Muscle of back (tissue), 13 donors: ENCODE data around the gene INO80. TPM values are rescaled to one million over a fixed set of nuclear protein-coding genes. Genes with fewer than 3 reads are reported as not detected.
"Not testable (repeated sequence)": the region's sequence is repeated elsewhere in the genome, so short reads cannot be mapped to it uniquely, and the experiment has no call there.

ENCODE experiments used
- DNase-seq, 3 donors: peaks; one replicate each; pipeline versions ENCODE4 v3.0.0 to v3.0.0-alpha.2; 2013
- long read RNA-seq, 9 donors: transcript quantifications; one replicate each; lab custom pipeline, GENCODE V29; 2026
- polyA plus RNA-seq, 10 donors: library from polyadenylated mRNA; unstranded; fragments of 120-200 nt; gene quantifications; one replicate each; pipeline ENCODE4 v1.2.1, GENCODE V29; 2013; ENCODE audit not compliant: insufficient read length in 10 of 10

Gene INO80, protein sequence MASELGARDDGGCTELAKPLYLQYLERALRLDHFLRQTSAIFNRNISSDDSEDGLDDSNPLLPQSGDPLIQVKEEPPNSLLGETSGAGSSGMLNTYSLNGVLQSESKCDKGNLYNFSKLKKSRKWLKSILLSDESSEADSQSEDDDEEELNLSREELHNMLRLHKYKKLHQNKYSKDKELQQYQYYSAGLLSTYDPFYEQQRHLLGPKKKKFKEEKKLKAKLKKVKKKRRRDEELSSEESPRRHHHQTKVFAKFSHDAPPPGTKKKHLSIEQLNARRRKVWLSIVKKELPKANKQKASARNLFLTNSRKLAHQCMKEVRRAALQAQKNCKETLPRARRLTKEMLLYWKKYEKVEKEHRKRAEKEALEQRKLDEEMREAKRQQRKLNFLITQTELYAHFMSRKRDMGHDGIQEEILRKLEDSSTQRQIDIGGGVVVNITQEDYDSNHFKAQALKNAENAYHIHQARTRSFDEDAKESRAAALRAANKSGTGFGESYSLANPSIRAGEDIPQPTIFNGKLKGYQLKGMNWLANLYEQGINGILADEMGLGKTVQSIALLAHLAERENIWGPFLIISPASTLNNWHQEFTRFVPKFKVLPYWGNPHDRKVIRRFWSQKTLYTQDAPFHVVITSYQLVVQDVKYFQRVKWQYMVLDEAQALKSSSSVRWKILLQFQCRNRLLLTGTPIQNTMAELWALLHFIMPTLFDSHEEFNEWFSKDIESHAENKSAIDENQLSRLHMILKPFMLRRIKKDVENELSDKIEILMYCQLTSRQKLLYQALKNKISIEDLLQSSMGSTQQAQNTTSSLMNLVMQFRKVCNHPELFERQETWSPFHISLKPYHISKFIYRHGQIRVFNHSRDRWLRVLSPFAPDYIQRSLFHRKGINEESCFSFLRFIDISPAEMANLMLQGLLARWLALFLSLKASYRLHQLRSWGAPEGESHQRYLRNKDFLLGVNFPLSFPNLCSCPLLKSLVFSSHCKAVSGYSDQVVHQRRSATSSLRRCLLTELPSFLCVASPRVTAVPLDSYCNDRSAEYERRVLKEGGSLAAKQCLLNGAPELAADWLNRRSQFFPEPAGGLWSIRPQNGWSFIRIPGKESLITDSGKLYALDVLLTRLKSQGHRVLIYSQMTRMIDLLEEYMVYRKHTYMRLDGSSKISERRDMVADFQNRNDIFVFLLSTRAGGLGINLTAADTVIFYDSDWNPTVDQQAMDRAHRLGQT (N-terminal part only)
- polyA plus RNA-seq = 10 to 100 TPM; 11.9 to 19.0 (median 14.7) TPM
- long read RNA-seq, donor 1, full-length matches to known transcripts = 2 of 2 reads
- long read RNA-seq, donor 1, partial matches to known transcripts = 0 of 2 reads
- long read RNA-seq, donor 1, other reads (novel, unspliced or antisense) = 0 of 2 reads
- long read RNA-seq, donor 2 = 0 reads
- long read RNA-seq, donor 3 = 0 reads
- long read RNA-seq, donor 4 = 0 reads
- long read RNA-seq, donor 5, partial matches to known transcripts = 0 of 1 reads
- long read RNA-seq, donor 5, other reads (novel, unspliced or antisense) = 0 of 1 reads
- long read RNA-seq, donor 6 = 0 reads
- long read RNA-seq, donor 7, full-length matches to known transcripts = 2 of 2 reads
- long read RNA-seq, donor 7, partial matches to known transcripts = 0 of 2 reads
- long read RNA-seq, donor 7, other reads (novel, unspliced or antisense) = 0 of 2 reads
- long read RNA-seq, donor 8 = 0 reads
- long read RNA-seq, donor 9 = 0 reads

DNA sequence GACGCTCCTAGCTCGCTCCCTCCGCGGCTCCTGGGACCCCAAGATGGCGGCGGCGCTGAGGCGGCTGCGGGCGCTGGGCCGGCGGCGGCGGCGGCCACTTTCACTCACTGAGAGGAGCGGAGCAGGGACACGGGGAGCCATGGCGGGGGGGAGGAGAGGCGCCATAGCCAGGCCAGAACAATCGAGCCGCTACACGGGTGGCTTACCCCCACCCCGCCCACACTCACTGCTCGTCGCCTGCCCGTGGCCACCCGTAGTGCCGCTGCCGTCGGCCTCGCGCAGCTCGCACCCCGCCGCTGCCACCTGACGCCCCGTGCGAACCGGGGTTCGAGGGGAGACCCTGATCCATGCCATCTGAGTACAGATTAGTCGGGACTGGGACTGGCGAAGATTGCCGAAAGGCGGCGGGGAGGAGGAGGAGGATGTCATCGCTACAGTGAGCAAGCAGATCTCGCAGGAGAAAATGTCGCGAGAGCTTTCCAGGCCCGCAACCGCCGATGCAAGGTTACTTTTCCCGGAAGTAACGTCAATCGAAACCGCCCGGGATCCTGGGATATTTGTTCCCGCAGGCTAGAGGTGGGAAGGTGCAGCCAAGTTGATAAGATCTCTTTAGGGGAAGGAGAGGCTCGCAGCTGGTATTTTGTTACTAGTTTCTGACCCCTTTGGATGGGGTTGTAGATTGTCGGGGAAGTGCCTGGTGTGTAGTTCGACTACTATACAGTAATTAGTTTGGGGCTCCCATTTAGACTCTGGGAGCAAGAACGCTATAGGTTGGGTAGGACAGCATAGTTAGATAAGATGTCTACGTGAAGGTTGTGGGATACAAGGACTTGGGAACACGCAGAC, at the start of gene INO80:
TSS of gene INO80 (minus strand) at position 165 of the 846 bp plus-strand sequence. CDS start 19,970 bp downstream, outside the sequence.
- peak; percentile 99 to 100 (median 99) for DNase-seq

DNA sequence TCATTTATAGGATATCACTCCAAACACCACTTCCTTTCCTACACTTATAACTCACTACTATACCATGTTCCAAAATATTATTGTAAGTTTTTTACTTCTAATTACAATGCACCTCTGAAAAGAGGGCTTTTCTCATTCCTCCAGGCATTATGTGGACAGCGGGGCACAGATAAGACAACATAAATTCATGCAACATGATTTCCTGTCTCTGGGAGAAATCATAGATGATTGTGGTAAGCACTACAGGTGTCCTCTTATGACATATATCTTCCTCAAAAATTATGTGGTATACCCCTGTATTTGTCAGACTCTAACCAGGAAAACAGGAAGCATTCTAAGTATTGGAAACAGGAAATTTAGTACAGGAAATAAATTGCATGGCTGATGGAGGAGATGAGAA, 45.7 kb upstream of the INO80 start:
- no peak for DNase-seq

DNA sequence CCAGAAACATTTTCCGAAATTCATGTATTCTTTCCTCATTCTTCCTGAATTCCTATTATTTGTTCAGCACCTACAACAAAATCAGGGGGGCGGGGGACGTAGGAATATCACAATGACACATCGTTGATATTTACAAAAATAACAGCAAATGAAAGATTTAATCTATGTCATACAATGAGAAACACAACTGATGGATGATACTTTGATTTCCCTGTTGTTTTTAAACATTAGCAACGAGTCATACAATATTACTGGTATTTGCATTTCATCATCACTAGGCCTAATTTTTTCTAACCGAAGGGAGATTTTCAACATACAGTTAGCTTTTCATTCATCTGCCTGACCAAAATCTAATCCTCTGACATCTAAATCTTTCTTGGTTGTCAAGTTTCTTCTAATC, 45.3 kb upstream of the INO80 start:
- no peak for DNase-seq

DNA sequence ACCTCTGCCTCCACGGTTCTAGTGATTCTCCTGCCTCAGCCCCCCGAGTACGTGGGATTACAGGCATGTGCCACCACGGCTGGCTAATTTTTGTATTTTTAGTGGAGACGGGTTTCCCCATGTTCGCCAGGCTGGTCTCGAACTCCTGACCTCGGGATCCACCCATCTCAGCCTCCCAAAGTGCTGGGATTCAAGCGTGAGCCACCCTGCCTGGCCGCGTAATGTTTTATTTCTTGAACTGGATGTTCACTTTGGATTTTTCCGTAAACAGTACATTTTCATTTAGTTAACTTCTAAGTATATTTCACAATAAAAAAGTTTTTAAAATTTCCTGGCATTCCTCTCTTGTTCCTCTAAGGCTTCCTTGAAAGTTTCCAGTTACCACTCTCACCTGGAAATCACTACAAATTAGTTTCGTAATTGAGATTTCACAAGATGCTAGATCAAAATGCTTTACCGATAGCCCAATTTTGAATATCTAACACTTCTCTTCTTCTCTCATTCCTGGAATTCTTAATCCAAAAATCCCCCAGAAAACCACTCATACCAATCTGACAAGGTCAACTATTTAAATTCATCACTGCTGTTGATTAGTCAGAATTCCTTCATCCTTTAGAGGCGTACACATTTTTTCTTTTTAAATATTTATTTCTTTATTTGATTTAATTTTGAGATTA, 44.7 kb upstream of the INO80 start:
- DNase-seq = no peak

DNA sequence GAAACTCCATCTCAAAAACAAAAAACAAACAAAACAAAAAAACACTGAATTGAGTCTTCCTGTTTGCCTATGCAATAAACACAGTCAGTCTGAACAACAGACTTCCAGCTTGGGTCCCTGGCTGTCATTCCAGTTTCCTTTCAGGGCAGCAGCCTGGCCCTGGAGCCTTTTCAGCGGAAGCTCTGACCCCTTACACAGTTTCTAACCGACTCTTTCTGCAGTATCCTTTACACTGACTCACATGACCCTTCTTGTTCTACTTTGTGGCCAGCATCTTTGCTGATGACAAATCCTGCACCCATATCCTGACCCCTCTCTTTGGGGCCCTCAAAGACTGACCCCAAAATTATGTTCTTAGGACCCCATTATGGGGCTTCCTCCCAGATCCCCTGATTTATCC, 38.3 kb upstream of the INO80 start:
- peak in 1 of 3 donors; percentile 4 for DNase-seq

DNA sequence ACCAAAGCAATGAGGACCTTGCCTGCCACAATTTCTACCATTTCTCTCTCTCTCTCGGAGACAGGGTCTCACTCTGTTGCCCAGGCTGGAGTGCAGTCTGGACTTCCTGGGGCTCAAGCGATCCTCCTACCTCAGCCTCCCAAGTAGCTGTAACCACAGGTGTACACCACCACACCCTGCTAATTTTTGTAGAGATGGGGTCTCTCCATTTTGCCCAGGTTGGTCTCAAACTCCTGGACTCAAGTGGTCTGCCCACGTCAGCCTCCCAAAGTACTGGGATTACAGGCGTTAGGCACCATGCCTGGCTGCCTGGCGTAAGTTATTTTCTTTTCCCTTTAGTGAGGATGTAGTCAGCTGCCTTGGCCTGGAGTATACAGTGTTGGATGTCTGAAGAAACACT, 37.7 kb upstream of the INO80 start:
- no peak for DNase-seq

DNA sequence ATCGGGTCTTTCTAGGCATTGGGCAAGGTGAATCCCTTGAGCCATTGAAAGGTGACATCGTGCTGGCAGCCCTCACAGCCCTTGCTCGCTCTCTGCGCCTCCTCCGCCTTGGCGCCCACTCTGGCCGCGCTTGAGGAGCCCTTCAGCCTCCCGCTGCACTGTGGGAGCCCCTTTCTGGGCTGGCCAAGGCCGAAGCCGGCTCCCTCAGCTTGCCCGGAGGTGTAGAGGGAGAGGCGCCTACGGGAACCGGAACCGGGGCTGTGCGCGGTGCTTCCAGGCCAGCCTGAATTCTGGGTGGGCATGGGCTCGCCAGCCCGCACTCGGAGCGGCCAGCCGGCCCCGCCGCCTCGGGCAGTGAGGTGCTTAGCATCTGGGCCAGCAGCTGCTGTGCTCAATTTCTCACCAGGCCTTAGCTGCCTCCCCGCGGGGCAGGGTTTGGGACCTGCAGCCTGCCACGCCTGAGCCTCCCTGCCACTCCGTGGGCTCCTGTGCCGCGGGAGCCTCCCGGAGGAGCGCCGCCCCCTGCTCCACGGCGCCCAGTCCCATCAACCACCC, 35.4 kb upstream of the INO80 start:
- DNase-seq = no peak

DNA sequence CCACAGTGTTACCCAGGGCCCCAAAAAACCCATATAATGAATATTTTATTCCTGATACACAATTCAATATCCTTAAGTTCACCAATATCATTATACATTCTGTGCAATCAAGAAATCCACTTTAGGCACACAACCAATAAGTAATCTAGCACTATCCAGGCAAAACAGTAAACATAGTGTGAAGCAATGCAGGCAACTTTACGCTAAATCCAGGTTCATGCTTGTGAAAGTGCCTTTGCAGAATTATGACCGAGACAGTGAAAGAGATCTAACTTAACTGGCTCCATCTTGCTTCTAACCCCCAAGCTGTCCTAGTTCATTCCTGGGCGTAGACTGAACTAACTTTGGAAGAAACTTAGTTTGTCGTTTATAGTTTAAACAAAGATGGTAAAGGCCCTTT, 34.2 kb upstream of the INO80 start:
- no peak for DNase-seq

DNA sequence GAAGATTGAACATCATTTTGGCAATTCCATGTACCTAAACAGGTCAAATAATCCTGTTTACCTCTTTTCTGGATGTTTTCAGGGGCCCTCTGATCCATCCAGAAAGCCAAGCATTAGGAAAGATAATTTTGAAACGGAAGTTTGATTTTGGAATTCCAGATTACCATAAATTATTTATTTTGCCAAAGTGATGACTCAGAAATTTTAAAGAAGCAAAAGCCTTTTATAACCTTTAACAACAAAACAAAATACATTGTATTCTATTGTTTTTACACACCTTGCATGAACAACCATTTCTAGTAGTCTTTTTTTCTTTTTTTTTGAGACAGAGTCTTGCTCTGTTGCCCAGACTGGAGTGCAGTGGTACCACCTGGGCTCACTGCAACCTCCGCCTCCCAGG, 32.0 kb upstream of the INO80 start:
- DNase-seq = no peak

DNA sequence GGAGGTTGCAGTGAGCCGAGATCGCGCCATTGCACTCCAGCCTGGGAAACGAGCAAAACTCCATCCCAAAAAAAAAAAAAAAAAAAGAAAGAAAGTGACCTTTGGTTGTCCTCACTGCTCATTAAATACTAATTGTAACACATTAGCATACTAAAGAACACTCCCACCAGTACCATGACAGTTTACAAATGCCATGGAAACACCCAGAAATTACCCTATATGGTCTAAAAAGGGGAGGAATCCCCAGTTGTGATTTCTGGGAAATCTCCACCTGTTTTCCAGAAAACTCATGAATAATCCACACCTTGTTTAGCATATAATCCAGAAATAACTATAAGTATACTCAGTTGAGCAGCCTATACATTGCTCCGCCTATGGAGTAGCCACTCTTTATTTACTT, 23.5 kb upstream of the INO80 start:
- no peak for DNase-seq

DNA sequence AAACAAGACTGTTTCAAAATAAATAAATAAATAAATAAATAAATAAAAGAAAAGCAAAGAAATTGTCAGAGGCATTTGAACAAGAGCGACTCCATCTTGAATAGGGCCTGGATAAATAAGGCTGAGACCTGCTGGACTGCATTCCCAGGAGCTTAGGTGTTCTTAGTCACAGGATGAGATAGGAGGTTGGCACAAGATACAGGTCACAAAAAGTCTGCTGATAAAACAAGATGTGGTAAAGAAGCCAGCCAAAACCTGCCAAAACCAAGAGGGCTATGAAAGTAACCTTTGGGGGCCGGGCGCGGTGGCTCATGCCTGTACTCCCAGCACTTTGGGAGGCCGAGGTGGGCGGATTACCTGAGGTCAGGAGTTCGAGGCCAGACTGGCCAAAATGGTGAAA, 23.0 kb upstream of the INO80 start:
- not testable (repeated sequence) for DNase-seq

DNA sequence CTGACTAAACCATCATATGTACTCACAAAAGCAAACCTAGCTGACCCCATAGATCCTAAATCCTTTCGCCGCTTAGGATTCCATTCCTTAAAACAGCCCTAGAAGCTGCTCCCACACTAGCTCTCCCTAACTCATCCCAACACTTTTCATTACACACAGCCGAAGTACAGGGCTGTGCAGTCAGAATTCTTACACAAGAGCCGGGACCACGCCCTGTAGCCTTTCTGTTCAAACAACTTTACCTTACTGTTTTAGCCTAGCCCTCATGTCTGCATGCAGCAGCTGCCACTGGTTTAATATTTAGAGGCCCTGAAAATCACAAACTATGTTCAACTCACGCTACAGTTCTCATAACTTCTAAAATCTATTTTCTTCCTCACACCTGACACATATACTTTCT, 19.5 kb upstream of the INO80 start:
- not testable (repeated sequence) for DNase-seq

DNA sequence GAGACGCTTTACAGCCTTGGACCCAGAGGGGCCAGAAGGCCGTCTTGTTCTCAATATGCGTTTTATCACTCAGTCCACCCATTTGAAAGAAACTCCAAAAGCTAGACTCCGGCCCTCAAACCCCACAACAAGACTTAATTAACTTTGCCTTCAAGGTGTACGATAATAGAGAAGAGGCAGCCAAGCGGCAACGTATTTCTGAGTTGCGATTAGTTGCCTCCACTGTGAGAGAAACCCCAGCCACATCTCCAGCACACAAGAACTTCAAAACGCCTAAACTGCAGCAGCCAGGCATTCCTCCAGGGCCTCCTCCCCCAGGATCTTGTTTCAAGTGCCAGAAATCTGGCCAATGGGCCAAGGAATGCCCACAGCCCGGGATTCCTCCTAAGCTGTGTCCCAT, 17.4 kb upstream of the INO80 start:
- no peak for DNase-seq

DNA sequence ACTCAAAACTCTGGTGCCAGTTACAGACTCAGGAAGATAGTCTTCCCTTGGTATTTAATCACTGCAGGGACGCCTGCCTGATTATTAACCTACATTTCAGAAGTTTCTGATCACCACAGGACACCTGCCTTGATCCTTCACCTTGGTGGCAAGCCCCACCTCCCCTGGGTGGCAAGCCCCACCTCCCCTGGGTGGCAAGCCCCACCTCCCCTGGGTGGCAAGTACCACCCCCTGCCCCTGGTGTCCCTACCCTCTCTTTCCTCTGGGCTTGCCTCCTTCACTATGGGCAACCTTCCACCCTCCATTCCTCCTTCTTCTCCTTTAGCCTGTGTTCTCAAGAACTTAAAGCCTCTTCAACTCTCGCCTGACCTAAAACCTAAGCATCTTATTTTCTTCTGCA, 16.0 kb upstream of the INO80 start:
- not testable (repeated sequence) for DNase-seq

DNA sequence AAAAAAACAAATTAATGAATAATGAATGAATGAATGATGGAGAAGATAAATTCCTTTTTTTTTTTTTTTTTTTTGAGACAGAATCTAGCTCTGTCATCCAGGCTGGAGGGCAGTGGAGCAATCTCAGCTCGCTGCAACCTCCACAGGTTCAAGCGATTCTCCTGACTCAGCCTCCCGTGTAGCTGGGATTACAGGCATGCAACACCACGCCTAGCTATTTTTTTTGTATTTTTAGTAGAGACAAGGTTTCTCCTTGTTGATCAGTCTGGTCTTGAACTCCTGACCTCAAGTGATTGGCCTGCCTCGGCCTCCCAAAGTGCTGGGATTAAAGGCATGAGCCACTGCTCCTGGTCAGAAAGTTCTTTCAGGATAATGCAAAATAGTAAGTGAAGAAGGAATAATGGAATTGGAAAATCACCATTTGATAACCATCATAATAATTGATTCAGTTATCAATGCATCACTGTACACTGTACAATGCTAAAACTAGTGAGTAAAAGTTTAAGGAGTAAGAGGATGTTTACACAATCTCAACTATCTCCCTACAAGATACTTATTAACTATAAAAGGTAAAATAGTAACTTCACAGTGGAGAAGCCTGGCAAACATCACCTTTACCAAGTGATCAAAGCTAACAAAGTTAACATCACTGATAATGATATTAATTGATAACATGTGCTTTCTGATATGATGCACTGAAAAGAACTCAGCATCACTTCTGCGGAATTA, 12.3 kb upstream of the INO80 start:
- no peak for DNase-seq

DNA sequence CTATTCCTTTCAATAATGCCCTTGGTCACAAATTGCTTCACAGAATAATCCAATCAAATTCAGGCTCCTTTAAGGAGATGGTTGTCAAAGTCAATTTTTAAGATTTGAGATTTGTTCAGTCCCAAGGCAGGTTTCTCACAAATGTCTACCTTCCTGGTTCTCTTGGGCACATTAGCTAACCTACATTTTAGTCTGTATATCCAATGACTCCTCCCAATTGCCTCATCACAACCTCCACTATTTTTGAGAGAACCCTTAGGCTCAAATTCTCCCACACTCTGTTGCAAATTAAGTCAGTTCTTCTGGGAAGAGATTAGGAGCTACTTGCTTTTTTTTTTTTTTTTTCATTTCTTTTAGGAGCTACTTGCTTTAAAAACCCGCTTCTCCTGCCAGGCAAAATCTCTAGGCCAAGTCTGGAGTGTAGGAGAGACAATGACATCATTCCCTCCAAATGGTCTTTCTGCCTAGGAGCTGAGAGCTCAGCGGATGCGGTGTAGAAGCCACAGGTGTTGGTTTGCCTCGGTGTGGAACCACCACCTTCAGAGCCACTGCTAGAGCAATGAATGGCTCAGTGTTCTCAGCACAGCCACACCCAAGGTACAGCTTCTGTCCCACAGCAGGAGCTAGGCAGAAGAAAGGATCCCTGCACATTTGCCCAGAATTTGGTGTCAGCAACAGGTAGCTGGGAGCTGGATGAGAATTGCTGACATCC, 10.0 kb upstream of the INO80 start:
- DNase-seq = no peak

DNA sequence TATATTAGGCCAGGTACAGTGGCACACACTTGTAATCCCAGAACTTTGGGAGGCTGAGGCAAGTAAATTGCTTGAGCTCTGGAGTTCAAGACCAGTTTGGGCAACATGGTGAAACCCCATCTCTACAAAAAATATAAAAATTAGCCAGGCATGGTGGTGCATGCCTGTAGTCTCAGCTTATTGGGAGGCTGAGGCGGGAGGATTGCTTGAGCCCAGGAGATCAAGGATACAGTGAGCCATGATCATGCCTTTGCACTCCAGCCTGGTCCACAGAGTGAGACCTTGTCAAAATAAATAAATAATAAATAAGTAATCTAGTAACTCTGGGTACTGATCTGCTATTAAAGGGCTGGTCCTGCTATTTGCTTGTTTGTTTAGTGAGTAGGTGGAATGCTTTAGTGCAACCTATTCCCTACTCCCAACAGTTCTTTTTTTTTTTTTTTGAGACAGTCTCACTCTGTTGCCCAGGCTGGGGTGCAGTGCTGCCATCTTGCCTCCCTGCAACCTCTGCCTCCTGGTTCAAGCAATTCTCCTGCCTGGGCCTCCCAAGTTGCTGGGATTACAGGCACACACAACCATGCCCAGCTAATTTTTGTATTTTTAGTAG, 9.1 kb upstream of the INO80 start:
- no peak for DNase-seq
